Measurements from ENCODE around the gene LIM2.

- TF ChIP-seq CTCF (conservative IDR thresholded peaks at IDR 0.05; ENCODE audit: low read length) (no peak), EZH2phosphoT487 (IDR thresholded peaks at IDR 0.05; ENCODE audit: borderline replicate concordance, low read depth, low read length) (no peak)
These were observed 57.4 kb downstream of the LIM2 start for GRCh38 chr19:51330366-51330765.
